Measurements from ENCODE around the gene GMNN.

The GMNN gene

DNA sequence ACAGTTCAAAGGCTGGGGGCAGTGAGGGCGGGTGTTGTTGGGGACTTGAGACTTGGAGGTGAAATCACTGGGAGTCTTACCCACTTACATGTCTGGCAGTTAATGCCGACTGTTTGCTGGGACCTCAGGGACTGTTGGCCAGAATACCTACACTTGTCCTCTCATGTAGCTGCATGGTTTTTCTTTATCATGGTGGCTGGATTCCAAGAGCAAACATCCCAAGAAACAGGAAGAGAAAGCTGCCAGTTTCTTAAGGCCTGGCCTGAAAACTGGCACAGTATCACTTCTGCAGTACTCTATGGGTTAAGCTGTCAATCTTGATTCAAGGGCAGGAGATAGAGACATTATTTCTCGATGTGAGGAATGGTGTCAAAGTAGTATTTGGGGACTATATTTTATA is 36.0 kb upstream of the GMNN start:
- no peaks in the 10 kb centered on the region for H4K20me1 ChIP-seq (ENCODE audit: low read depth, low read length)
- H3K27ac ChIP-seq (ENCODE audit: low read depth, low read length): no peak overlapping the region
- H3K9ac ChIP-seq (ENCODE audit: low read length): no peak overlapping the region
- H3K79me2 ChIP-seq (ENCODE audit: insufficient read depth, low read length): no peaks in the 10 kb centered on the region
- no peak overlapping the region for H3K4me3 ChIP-seq (ENCODE audit: insufficient read depth, low read length, poor library complexity, severe bottlenecking)
- no peaks in the 10 kb centered on the region for H3K9me2 ChIP-seq (replicated peaks; ENCODE audit: insufficient read depth, low read length)
- H3F3A ChIP-seq (ENCODE audit: insufficient read depth): no peaks in the 10 kb centered on the region
- no peak overlapping the region for H2AFZ ChIP-seq (ENCODE audit: low read depth, low read length, severe bottlenecking)
- no peaks in the 10 kb centered on the region for H3K27me3 ChIP-seq (ENCODE audit: low read length)
- no peaks in the 10 kb centered on the region for H3K36me3 ChIP-seq (ENCODE audit: low read length)
- TF ChIP-seq EZH2phosphoT487 (conservative IDR thresholded peaks at IDR 0.05; ENCODE audit: low read length) (no peak), CTCF (IDR thresholded peaks at IDR 0.05; ENCODE audit: insufficient read depth, low read length, poor library complexity, severe bottlenecking) (no peak)
- H3K9me3 ChIP-seq (ENCODE audit: insufficient read depth, low read length): no peaks in the 10 kb centered on the region
- no peak overlapping the region for H3K4me2 ChIP-seq (ENCODE audit: low read depth, low read length, poor library complexity, severe bottlenecking)

GRCh38 chr6:24740861-24741260 is 33.9 kb upstream of the GMNN start:
- Histone ChIP-seq H3K79me2 (ENCODE audit: insufficient read depth, low read length) (no peaks in the 10 kb centered on the region), H3K9me2 (replicated peaks; ENCODE audit: insufficient read depth, low read length) (no peaks in the 10 kb centered on the region), H2AFZ (ENCODE audit: low read depth, low read length, severe bottlenecking) (no peak overlapping the region), H3K27ac (ENCODE audit: low read depth, low read length) (no peak overlapping the region), H3K4me2 (ENCODE audit: low read depth, low read length, poor library complexity, severe bottlenecking) (no peak overlapping the region), H4K20me1 (ENCODE audit: low read depth, low read length) (no peaks in the 10 kb centered on the region), H3K9ac (ENCODE audit: low read length) (no peak overlapping the region), H3F3A (ENCODE audit: insufficient read depth) (no peaks in the 10 kb centered on the region), H3K27me3 (ENCODE audit: low read length) (no peaks in the 10 kb centered on the region), H3K9me3 (ENCODE audit: insufficient read depth, low read length) (no peaks in the 10 kb centered on the region), H3K4me3 (ENCODE audit: insufficient read depth, low read length, poor library complexity, severe bottlenecking) (no peak overlapping the region), H3K36me3 (ENCODE audit: low read length) (no peaks in the 10 kb centered on the region)
- TF ChIP-seq EZH2phosphoT487 (conservative IDR thresholded peaks at IDR 0.05; ENCODE audit: low read length): no peak
- no peak for TF ChIP-seq CTCF (IDR thresholded peaks at IDR 0.05; ENCODE audit: insufficient read depth, low read length, poor library complexity, severe bottlenecking)

DNA sequence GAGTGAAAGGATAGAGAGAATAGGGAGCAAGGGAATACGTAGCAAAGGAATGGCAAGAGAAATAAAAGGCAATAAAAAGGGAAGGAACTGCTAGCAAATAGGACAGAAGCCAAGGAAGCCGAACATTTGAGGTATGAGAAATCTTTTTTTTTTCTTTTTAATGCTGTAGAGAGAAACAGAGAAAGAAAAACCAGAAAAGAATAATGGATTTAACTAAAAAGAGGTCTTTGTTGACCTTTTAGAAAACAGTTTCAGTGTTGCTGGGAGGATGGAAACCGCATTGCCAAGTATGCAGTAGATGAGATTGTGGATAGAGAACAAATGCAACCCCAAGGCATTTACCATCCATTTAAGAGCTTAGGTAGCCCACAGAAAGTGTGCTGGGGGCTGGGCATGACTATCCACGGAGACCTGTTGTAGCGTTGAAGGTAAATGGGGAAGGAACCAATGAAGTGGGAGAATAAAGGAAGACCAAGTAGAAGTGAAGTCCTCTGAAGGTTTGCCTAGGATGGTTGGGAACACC is 32.5 kb upstream of the GMNN start:
- TF ChIP-seq CTCF (IDR thresholded peaks at IDR 0.05; ENCODE audit: insufficient read depth, low read length, poor library complexity, severe bottlenecking): no peak
- no peak for TF ChIP-seq EZH2phosphoT487 (conservative IDR thresholded peaks at IDR 0.05; ENCODE audit: low read length)
- no peaks in the 10 kb centered on the region for H3K27me3 ChIP-seq (ENCODE audit: low read length)
- H3K4me3 ChIP-seq (ENCODE audit: insufficient read depth, low read length, poor library complexity, severe bottlenecking): no peak overlapping the region
- no peak overlapping the region for H3K27ac ChIP-seq (ENCODE audit: low read depth, low read length)
- no peak overlapping the region for H3K9ac ChIP-seq (ENCODE audit: low read length)
- no peaks in the 10 kb centered on the region for H3K9me2 ChIP-seq (replicated peaks; ENCODE audit: insufficient read depth, low read length)
- no peaks in the 10 kb centered on the region for H4K20me1 ChIP-seq (ENCODE audit: low read depth, low read length)
- H3K36me3 ChIP-seq (ENCODE audit: low read length): no peaks in the 10 kb centered on the region
- no peak overlapping the region for H2AFZ ChIP-seq (ENCODE audit: low read depth, low read length, severe bottlenecking)
- H3K4me2 ChIP-seq (ENCODE audit: low read depth, low read length, poor library complexity, severe bottlenecking): no peak overlapping the region
- H3F3A ChIP-seq (ENCODE audit: insufficient read depth): no peaks in the 10 kb centered on the region
- H3K79me2 ChIP-seq (ENCODE audit: insufficient read depth, low read length): no peaks in the 10 kb centered on the region
- H3K9me3 ChIP-seq (ENCODE audit: insufficient read depth, low read length): no peaks in the 10 kb centered on the region
